HG03571 (cell line): ENCODE measurements around the gene MYO10.
"Not testable (repeated sequence)": the region's sequence is repeated elsewhere in the genome, so short reads cannot be mapped to it uniquely, and the experiment has no call there.

Experiments used
- ATAC-seq: cut with Tn5 transposase; IDR thresholded peaks from one replicate; pipeline ENCODE4 v1.9.1; 2021; ENCODE audit not compliant: unreplicated experiment

MYO10 gene

DNA sequence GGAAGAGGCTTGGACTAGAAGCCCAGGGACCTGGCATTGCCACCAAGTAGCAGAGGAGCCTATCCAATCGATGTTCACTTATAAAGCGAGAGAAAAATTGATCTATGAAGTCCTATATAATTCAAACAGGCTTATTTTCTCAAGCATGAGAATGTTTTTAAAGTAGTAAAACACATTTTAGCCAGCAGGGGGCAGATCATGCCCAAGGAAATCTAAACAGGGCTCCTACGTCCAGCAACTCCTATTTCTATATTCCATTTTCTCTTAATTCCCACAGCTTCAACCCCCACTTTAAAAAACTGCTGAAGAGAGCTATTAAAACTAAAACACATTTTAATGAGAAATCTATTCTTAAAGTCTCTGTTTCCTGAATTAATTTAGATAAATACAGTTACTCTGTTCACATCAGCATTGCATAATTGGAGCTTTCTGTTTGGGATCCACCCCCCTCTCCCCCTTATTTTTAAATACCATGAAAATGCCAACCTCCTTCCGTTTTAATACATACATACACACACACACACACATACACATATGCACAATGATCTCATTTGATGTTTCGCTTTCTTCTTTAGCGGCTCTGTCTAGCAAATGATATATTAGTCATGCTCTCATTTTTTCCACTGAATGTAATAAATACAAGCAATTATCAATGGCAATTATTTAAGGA lies 144.9 kb downstream of the MYO10 start:
- no peak for ATAC-seq

DNA sequence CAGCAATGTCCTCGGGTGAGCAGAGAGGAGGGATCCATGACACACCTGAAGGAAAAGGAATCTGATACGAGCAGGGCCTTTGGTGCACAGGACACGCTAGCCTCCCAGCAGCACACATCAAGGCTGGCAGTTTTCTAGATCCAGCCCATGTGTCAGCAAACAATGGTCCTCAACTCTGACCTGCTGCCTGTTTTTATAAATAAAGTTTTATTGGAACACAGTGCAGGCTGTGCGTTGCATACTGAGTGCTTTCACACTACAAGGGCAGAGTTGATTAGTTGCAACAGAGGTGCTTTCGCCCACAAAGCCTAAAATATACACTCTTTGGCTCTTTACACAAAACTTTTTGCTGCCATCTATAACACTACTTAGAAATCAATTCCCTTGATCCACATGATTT lies 147.1 kb downstream of the MYO10 start:
- ATAC-seq, result no peak

GRCh38 chr5:16787278-16787677 lies 148.8 kb downstream of the MYO10 start:
- no peak for ATAC-seq

DNA sequence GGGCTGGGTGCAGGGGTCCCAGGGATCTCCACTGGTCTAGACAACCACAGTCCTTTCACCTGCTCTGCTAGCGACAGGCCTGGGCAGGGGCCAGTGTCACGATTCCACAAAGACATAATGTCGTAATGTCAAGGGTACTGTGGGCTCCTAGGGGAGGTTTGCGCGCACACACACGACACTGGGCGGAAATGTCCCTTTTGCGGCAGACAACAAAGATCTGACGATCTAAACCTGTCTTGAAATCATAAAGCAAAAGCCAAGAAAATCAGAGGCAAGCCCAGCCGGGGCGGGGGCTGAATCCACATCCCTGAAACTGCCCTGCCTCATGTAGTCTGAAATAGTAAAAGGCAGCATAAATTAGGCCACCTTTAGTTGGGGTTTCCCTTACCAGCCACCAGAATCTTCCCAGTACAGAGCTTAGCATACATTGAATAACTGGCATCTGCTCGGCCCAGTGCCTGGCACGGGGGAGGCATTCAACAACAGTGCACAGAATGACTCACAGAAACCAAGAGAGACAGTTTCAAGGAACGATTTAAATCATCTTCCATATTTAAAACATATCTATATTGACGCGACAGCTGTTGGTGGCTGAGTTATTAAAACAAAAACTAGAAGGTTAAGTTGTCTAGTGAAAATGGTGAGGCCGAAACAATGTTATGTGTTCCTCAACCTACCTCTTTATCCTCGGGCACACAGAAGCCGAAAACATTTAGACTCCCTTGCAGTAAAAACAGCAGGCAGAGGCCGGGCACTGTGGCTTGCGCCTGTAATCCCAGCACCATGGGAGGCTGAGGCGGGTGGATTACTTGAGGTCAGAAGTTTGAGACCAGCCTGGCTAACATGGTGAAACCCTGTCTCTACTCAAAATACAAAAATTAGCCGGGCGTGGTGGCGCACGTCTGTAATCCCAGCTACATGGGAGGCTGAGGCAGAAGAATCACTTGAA lies 151.0 kb downstream of the MYO10 start:
- ATAC-seq, result peak; percentile 96

DNA sequence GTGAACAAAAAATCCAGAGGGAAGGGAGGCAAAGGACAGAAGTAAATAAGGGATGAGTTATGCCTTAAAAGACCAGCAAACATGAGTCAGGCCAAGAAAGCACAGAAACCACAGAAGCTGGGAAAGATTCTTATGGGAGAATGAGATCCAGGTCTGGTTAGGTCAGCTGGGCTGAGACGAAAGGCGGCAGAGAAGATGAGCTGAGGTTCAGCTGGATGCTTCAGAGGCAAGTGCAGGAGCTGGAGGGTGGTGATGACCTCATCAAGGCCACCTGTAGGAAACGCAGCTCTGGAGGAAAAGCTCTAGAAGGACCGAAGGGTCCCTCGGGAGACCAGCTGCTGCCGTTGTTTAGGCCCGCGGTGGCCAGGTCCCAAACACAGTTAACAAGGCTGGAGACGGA lies 152.0 kb downstream of the MYO10 start:
- ATAC-seq, result no peak

GRCh38 chr5:16781828-16782626 lies 154.1 kb downstream of the MYO10 start:
- ATAC-seq, result no peak

DNA sequence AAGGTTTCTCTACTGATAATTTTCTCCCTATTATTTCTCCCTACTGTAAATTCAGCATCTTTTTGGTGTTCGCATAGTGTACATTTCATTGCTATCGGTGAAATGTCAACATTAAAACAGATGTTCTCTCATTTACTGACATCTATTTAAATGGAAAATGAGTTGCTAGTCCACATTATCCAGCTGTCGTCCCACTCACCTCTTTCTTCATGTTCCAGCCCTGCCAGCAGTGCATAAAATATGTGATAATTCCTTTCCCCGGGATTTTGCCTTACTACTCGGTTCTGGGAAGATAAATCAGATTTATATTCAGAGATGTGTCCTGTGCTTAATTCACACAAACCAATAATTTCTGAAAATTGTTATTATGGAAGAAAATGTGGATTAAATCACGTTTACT lies 155.8 kb downstream of the MYO10 start:
- ATAC-seq, result no peak

DNA sequence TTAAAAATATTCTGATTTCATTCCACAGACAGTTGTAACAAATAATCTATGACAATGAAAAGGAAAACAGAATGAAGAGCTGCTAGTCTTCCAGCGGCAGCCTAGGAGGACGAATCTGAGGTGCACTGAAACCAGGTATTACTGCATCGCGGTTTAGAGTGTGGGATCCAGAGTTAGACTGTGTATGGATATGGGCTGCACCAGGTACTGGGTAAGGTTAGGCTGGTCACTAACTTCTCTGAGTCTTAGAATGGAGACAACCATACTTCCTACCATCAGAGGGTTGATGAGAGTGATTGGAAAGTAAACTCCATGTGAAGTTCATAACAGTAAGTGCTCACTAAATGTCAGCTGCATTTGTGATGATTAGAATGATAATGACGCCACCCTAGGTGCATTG lies 158.7 kb downstream of the MYO10 start:
- ATAC-seq, result no peak

DNA sequence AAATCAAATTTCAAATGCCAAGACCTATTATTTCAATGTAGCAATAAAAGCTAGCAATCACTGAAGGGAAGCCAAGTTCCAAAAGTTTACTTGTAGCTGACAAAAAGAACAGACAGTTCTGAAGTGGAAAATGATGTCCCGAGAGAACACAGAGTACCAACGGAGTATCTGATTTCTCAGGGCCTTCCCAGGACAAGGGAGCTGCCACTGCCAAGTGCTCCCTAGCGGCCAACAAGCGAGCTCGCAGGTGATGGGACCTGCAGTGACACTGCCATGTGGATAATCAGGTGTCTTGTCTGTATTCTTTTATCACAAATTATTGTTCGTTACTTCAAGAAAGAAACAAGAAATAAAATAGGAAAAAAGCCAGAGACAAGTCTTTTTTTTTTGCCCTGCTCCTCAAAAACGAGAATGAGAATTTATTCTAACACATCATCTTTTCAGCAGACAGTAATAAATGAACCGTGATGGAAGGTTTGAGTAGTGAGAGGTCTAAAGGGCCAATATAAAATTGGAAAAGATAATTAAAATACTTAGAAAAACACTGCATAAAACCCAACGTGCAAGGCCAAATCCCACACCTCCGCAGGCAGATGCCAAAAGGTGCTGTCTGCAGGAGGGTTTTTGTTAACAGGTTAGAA lies 159.4 kb downstream of the MYO10 start:
- ATAC-seq, result no peak

DNA sequence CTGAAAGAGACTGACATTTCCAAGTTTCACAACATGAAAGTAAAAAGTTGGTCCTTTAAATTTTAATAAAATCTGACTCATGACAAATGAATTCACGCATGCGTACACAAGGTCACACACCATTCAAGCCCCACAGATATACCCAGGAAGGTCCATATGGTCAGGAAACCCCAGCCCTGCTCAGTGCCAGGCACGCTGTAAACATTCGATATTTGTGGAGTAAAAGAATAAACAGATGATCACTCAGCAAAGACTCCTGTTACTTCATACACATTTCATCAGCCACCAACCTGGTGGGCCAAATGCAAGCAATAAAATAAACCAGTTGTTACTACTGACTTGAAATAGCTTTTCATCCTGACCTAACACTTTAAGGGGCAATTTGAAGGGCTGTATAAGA lies 161.3 kb downstream of the MYO10 start:
- ATAC-seq, result no peak

- no peak for ATAC-seq
Observed at GRCh38 chr5:16773991-16774390, 162.1 kb downstream of the MYO10 start.

DNA sequence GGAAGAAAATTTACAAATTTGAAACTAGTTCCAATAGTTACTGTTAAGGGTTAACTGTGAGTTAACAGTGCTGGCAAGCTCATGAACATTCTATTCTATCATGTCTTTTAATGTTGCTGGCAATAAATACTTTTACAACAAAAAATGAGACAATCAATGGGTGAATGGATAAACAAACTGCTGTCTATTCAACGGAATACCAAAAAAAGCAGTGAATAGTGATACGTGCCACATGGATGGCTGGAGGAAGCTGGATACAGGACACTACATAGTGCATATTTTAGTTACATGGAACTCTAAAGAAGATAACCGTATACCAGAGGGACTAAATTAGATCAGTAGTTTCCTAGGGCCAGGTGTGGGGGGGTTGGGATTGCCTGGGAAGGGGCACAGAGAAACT lies 163.5 kb downstream of the MYO10 start:
- no peak for ATAC-seq

GRCh38 chr5:16768184-16768583 lies 167.9 kb downstream of the MYO10 start:
- no peak for ATAC-seq

DNA sequence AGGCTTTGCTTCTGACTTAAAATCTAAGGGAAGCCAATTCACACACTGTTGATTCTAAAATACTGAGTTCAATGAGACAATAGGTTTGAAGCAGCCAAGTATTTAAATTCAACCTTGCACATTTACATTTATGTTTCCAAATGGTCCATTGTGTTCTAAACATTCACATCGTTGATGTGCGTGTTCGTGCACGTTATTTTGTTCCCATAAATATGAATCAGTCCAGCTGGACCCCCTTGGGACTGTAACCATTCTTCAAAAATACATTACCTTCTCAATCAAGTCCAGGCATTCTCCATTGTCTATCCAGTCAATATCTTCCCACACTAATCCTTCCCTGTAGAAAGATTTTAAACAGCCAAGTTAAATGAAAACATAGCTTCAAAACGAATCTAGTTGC lies 172.9 kb downstream of the MYO10 start:
- no peak for ATAC-seq

- no peak for ATAC-seq
Observed at GRCh38 chr5:16759147-16759773, 176.8 kb downstream of the MYO10 start.

- no peak for ATAC-seq
Observed at GRCh38 chr5:16757989-16758501, 178.0 kb downstream of the MYO10 start.

GRCh38 chr5:16757577-16757976 lies 178.5 kb downstream of the MYO10 start:
- ATAC-seq, result not testable (repeated sequence)

GRCh38 chr5:16757146-16757545 lies 178.9 kb downstream of the MYO10 start:
- ATAC-seq, result no peak

- no peak for ATAC-seq
Observed at GRCh38 chr5:16756692-16757091, 179.4 kb downstream of the MYO10 start.

DNA sequence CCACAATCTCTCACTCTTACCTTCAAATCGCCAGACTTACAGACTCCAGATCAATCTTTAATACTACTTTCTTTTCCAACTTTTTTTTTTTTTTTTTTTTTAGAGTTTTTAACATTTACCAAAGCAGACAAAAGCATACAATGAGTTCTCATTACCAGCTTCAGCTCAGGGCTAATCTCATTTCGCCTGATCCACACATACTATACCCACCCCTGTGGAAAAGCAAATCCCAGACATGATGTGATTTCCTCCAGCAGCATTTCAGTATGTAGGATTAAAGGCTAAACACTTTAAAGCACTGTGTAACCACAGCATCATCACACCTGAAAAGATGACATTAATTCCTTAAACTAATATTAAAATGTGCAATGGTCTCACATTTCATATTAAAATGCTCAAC lies 180.4 kb downstream of the MYO10 start:
- ATAC-seq, result no peak
